DOHH2 (cell line): ENCODE measurements around the gene SYNPO2.

ENCODE experiments used
- EZH2phosphoT487 ChIP-seq: fragments of 200-600 bp; sonication (generic); IDR thresholded peaks from 2 replicates; pipeline ENCODE4 v1.6.1; 2017; ENCODE audit warnings: borderline replicate concordance, mild to moderate bottlenecking, antibody characterized with exemption, low read length, moderate library complexity, mixed read lengths
- TF ChIP-seq, protein P1 (sequence below): fragments of 200-600 bp; sonication (generic); IDR thresholded peaks from one replicate; pipeline ENCODE4 v1.5.1; 2014; ENCODE audit warnings: antibody characterized with exemption, mild to moderate bottlenecking, low read depth, low read length; ENCODE audit not compliant: poor library complexity, severe bottlenecking

DNA sequence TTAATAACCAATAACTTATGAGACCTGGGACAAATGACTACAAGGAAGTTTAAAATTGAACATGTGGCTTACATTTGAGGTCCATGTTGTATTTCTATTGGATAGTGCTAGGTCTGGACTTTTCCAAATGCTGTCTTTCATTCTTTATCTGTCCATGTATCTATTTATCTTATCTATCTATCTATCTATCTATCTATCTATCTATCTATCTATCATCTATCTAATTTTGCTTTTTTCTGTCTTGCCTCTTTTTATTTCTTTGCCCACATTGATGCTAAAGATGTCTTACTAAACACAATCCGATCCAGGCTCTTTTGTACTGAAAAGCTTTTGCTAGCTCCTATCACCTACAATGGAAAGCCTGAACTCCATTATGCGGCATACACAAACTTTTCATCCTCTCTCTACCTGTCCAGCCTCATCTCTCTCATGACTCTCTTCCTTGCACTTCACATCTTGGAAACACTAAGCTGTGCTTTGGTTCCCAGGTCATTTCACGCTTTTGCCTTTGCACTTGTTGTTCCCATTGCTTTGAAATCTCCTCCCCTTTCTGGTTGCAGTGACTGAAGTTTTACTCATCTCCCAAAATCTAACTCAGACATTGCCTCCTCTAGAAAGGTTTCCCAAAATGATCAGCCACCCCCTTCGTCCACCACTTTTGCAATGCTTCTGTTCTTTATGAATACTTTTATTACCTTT, 107.2 kb downstream of the SYNPO2 start:
- TF ChIP-seq, protein P1, sequence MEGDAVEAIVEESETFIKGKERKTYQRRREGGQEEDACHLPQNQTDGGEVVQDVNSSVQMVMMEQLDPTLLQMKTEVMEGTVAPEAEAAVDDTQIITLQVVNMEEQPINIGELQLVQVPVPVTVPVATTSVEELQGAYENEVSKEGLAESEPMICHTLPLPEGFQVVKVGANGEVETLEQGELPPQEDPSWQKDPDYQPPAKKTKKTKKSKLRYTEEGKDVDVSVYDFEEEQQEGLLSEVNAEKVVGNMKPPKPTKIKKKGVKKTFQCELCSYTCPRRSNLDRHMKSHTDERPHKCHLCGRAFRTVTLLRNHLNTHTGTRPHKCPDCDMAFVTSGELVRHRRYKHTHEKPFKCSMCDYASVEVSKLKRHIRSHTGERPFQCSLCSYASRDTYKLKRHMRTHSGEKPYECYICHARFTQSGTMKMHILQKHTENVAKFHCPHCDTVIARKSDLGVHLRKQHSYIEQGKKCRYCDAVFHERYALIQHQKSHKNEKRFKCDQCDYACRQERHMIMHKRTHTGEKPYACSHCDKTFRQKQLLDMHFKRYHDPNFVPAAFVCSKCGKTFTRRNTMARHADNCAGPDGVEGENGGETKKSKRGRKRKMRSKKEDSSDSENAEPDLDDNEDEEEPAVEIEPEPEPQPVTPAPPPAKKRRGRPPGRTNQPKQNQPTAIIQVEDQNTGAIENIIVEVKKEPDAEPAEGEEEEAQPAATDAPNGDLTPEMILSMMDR = no peak
- TF ChIP-seq EZH2phosphoT487 = no peak
